NCI-H187 (cell line): ENCODE measurements around the gene OR10S1.
"Not testable (repeated sequence)": the region's sequence is repeated elsewhere in the genome, so short reads cannot be mapped to it uniquely, and the experiment has no call there.

Experiments used
- DNase-seq, 2 experiments: peaks; one replicate each; lab custom pipeline; 2025; lab: John Stamatoyannopoulos, UW

The OR10S1 gene

GRCh38 chr11:123977731-123978347 lies at the start of gene OR10S1:
Gene OR10S1, minus strand, starts transcription at chr11:123977781. Its CDS starts 117 bp downstream, at chr11:123977664.
- DNase-seq = no peak

DNA sequence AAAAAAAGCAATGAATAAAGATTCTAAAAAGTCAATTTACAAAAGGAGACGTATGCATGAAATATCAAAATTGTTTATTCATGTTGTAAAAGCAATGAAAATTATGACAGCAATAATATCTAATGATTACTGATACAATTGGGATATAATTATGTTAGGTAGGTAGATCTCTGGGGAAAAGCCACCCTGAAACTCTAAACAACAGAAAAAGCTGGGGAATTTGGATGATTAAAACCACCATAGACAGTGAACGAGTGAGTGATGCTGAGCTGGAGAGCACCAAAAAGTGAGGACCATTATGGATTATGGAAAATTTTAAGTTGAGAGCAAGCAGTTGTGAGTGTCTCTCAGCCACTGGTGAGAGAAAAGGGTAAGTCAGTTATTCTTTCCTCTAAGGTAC lies 48.9 kb upstream of the OR10S1 start, which contains the start of gene OR10G8:
TSS of gene OR10G8 (plus strand) at position 301 of the 400 bp plus-strand sequence. CDS start 2,825 bp downstream, outside the sequence.
- no peak for DNase-seq

GRCh38 chr11:124015837-124016236 lies 38.3 kb upstream of the OR10S1 start:
- DNase-seq = not testable (repeated sequence)

DNA sequence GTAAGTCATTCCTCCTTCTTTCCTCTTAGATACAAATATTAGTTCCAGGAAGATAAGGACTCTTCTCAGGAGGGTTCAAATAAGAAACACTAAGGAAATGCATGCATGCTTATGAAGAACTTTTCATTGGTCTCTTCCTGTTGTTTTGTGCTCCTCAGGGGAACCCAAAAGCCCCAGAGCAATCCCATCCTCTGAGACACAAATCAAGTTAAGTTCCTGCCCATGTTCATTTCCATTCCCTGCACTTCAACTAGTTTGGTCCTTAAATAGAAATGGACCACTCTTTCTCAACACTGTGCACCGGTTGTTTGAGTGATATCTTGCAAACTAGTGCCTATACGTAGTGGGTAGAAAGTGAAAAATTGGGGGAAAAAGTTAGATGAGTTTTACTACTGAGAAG lies 35.1 kb upstream of the OR10S1 start, which contains the start of gene OR10G4:
TSS of gene OR10G4 (plus strand) at position 301 of the 400 bp plus-strand sequence. CDS start 2,578 bp downstream, outside the sequence.
- no peak for DNase-seq

DNA sequence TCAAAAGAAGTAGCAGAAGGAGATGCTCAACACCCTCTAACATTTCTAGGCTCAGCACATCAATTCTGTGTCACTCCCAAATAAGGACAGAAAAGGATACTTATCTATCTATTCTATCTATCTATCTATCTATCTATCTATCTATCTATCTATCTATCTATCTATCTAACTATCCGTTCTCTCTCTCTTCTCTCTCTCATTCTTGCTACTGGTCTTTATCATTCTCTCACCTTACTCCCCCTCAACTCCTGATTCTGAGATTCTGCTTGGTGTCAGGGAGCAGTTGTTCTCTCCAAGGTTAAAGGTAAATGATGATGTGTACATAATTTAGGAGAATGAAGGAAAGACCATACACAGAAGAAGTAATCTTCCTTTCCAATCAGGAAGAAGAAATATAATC lies 17.5 kb upstream of the OR10S1 start, which contains the start of gene OR10G6:
TSS of gene OR10G6 (minus strand) at position 43 of the 400 bp plus-strand sequence. CDS start at position 43, 0 bp downstream.
- no peak for DNase-seq

DNA sequence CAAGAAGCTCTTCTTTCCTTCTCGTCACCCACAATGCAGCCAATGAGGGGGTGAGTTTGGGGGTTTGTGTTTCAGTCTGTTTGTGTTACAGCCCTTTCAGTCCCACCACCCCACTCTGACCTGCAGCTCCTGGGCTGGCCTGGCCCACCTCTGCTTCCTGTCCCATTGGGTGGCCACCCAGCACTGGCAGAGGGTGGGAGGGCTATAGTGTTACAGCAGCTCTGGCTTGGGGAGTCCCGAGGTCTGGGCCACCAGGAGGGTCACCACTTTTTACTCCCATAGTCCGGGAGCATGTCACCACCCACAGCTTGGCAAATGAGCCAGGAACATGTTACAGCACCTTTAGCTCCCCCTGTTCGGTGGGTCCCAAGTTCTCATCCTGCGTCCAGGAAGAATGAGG lies 1.7 kb upstream of the OR10S1 start:
- no peak for DNase-seq

DNA sequence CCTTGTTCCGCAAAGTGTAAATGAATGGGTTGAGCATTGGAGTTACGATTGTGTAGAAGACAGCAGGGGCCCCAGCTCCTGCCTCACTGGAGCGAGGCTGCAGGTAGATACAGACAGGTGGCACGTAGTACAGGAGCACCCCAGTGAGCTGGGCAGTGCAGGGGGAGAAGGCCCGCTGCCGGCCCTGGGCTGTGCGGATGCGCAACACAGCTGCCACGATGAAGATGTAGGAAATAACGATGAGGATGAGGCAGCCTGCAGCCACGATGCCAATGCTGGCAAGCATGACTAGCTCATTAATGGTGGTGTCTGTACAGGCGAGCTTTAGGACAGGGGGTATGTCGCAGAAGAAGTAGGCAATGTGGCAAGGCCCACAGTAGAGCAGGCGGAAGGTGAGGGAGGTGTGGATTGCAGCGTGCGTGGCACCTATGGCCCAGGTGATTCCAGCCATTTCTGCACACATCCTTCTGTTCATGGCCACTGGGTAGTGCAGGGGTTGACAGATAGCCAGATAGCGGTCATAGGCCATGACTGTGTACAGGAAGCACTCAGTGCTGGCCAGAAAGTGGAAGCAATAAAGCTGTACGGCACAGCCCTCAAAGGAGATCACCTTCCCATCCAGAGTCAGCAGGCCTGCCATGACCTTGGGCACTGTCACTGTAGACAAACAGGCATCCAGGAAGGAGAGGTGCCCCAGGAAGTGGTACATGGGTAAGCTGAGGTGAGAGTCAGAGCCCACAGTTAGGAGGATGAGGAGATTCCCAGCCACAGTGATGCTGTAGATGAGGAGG lies 616 bp downstream of the OR10S1 start:
- no peak for DNase-seq

DNA sequence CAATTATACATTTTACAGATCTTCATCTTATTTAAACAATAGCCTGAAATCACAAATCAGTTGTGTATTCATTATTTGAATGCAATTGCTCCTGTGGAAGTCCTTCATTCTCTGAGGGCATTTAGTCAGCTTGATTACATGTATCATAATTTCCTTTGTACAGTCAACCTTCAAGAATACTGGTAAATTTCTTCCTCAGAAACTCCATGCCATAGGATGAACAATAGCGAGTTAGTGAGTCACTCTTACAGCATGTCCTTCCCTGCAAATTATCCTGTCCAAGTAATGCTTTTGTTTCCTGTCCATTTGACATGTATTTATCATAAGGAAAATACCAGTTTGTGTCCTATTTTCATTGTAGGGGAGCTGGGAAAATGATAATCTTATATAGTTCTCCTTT lies 3.8 kb downstream of the OR10S1 start:
- no peak for DNase-seq

DNA sequence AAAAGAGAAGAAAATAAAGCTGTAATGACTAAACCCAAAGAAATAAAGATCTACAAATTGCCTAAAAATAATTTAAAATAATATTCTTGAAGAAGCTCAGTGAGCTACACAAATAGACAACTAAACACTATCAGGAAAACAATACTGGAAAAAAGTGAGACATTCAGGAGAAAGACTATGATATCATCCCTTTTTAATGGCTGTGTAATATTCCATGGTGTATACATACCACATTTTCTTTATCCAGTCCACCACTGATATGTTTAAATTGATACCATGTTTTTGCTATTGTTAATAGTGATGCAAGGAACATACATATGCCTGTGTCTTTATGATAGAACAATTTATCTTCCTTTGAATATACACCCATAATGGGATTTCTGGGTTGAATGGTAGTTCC lies 20.8 kb downstream of the OR10S1 start:
- DNase-seq = no peak

- DNase-seq = no peak
These were observed 32.4 kb downstream of the OR10S1 start for GRCh38 chr11:123945132-123945531.

DNA sequence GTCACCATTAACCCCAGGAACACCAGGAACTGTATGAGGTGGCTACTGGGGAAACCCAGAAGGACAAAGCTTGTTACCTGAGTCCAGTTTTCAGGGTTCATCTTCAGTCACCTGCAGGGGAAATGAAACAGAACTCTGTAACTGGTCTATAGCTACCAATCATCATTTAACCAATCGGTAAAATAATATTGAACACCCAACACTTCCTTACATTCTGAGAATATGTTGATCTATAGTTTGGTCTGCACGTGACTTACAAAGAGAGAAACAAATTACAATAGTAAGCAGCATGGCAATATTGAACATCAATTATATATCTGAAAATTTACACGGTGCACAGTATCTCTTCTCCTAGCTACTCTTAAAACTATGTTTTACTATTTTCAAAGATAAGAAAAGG lies 33.8 kb downstream of the OR10S1 start, which contains the start of gene OR6T1:
TSS of gene OR6T1 (minus strand) at position 101 of the 400 bp plus-strand sequence. CDS start at position 101, 0 bp downstream.
- DNase-seq = no peak

GRCh38 chr11:123942413-123942812 lies 35.2 kb downstream of the OR10S1 start:
- DNase-seq = no peak

DNA sequence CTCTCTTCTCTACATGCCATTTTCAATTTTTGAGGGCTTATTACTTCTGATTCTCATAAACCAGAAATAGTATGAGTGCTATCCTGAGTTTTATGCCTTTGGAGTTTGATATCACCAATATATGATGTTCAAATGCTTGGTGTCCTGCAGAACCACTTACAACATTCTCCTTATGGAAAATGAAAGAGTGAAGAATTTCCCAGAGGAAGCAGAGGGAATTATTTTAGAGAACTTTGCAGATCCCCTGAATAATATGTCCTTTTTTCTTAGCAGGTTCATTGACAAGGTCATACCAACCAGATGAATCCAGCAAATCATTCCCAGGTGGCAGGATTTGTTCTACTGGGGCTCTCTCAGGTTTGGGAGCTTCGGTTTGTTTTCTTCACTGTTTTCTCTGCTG lies 38.3 kb downstream of the OR10S1 start, which contains the start of gene OR4D5:
TSS of gene OR4D5 (plus strand) at position 301 of the 400 bp plus-strand sequence. CDS start at position 301, 0 bp downstream.
- DNase-seq = no peak
